GM12864 (cell line): Measurements from ENCODE around the gene FZD4.
"Not testable (repeated sequence)": the region's sequence is repeated elsewhere in the genome, so short reads cannot be mapped to it uniquely, and the experiment has no call there.

Experiments used
- DNase-seq: peaks from one replicate; pipeline ENCODE4 v3.0.0-alpha.2; 2011; ENCODE audit warnings: low read depth
- H3K4me3 ChIP-seq: 2 replicates; pipeline ENCODE4 v1.5.1; 2011; ENCODE audit warnings: mild to moderate bottlenecking, low read depth, low read length, control low read depth
- TF ChIP-seq, protein P1 (sequence below): IDR thresholded peaks from 2 replicates; pipeline ENCODE4 v1.5.1; 2011; ENCODE audit warnings: low read depth, mild to moderate bottlenecking, moderate library complexity, low read length, control low read depth, inconsistent platforms; ENCODE audit errors: missing control alignments

Gene FZD4

DNA sequence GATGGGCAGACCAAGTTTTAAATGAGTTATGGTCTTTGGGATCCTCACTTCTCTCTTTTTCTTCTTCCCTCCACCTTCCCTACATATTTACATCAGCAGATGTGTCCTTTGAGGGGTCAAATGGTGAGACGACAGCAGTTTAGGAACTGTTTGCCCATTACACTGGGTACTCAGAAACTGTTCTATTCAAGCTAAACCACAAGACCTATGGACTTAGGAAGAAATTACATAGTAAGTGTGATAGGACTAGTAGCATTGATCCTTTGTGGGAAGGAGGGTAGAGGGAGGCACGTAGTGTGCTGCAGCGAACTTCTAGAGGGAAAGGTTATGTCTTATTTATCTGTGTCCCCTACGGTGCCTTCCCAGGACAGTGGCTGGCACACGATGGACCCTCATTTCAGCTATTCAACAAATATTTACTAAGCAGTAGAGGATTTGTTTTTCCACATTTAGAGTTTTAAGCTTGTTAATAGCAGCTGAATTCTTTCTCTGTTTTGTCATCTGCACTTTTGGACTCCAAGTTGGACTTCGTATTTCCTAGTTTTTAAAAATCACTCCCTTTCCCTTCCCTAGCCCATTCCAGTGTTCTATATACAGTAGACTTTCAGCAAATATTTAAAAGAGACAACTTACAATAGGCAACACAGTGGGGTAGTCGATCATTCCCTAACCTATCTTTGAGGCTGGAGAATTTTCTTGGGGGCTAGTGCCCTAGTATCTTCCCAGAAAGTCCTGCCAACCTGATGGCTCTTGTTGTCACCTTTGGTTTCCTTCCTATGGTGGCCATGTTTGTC, 13.9 kb downstream of the FZD4 start:
- H3K4me3 ChIP-seq, result no peak overlapping the region
- DNase-seq, result no peak
- TF ChIP-seq, protein P1, sequence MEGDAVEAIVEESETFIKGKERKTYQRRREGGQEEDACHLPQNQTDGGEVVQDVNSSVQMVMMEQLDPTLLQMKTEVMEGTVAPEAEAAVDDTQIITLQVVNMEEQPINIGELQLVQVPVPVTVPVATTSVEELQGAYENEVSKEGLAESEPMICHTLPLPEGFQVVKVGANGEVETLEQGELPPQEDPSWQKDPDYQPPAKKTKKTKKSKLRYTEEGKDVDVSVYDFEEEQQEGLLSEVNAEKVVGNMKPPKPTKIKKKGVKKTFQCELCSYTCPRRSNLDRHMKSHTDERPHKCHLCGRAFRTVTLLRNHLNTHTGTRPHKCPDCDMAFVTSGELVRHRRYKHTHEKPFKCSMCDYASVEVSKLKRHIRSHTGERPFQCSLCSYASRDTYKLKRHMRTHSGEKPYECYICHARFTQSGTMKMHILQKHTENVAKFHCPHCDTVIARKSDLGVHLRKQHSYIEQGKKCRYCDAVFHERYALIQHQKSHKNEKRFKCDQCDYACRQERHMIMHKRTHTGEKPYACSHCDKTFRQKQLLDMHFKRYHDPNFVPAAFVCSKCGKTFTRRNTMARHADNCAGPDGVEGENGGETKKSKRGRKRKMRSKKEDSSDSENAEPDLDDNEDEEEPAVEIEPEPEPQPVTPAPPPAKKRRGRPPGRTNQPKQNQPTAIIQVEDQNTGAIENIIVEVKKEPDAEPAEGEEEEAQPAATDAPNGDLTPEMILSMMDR, result no peak

DNA sequence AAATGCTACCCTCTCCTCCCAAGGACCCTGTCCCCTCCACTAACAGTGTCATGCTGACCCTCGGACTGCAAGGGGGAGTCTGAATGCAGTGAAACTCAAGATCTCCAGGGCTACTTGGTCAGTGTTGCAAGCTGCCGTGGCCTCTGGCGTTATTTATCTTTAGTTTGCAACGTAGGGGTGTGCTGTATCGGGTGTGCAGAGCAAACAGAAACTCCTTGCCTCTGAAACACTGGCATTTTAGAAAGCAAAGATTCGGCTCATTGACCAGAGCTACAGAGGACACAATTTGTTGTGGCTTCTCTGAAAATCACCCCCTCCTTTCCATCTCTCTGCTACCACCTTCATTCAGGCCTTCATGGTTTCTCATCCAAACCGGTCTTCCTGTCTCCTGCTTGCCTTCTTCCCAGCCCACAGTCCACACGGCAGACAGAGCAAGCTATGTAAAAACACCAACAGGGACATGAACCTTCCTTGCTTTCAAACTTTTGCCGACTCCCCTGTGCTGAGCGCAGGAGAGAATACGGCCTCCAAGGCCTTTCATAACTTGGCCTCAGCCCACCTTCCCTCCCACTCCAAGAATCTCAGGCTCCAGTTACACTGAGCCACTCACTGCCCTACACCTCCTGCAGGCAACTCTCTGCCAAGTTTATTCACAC, 14.9 kb downstream of the FZD4 start:
- no peak for DNase-seq
- TF ChIP-seq, protein P1, result no peak
- no peak overlapping the region for H3K4me3 ChIP-seq

DNA sequence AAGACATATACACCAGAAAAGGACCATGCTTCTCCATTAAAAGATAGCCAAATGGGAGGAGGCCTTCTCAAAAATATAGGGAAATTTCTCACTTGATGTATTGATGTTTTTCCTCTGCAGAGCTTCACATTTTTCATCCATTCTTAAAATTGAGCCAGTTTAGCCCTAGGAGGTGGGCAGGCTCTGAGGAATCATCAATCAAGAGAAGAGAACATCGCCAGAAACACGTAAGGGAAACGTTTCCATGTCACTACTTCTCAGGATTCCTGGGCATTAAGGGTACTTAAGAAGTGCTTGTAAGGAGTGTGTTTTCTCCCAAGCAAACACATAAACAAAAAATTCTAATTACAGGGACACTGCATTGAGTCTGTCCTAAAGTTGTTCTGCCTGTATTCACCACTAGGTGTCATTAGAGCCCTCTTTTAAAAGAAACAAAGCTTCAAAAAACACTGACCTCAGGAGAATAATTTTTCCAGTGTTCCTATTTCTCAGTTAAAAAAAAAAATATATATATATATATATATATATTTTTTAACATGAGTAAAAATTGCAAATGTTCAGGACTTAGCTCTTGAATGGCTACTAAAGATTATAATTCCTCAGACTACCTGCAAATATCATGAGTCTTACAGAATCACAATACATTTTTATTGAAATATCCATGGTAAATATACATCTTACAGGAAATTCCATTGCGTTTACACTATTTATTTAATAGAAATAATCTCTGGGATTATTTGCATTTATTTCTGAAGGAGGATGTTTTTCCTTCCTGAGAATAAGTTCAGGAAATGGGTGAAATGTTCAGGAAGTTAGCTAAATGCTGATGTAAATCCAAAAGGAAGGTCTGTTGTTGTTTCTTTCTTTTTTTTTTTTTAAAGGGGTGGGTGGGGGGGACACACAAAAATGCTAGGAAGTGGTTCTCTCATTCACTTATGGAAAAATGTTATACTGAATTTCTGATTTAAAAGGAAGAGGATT, 16.0 kb downstream of the FZD4 start:
- H3K4me3 ChIP-seq, result no peak overlapping the region
- peak; percentile 21 for DNase-seq
- TF ChIP-seq, protein P1, result peak; percentile 66

DNA sequence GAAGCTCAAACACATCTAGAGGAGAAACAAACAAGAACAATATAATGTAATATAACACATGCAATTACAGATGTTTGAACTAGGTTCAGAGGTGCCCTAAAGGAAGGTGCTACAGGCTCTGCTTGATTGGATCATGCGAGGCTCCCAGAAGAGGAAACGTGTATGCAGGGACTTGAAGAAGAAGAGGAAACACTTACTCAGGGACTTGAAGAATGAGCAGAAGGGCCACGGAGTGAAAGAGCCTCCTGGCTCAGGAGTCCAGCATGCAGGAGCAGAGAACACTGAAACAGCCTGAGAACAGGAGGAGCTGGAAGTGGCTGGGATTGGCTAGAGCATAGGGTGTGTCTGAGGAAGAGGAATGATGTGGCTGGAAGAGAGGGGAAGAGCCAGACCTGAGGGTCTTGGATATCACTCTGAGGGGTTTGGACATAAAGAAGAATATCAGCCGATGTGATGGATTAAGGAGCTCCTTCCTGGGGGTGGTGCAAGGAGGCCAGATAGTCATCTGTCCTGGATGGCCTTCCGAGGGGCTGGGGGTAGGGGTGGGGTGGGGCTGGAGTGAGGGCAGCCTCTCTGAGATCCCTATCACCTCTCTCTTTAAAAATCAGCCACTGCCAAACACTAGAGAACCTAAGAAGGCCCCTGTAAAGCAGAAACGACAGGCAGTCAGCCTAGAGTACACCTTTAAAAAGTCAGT, 16.8 kb downstream of the FZD4 start:
- DNase-seq, result no peak
- no peak overlapping the region for H3K4me3 ChIP-seq

DNA sequence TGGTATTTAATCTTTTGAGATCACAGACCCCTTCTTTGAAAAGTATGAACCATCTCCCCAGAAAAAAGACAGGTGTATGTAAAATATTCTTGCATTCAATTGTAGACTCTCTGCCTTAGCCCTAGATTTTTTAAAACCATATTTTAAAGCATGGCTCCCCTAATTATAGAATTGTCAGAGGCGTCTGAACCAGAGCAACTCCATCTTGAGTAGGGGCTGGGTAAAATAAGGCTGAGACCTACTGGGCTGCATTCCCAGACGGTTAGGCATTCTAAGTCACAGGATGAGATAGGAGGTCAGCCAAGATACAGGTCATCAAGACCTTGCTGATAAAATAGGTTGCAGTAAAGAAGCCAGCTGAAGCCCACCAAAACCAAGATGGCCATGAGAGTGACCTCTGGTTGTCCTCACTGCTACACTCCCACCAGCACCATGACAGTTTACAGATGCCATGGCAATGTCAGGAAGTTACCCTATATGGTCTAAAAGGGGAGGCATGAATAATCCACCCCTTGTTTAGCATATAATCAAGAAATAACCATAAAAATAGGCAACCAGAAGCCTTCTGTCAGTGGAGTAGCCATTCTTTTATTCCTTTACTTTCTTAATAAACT, 17.9 kb downstream of the FZD4 start:
- H3K4me3 ChIP-seq, DNase-seq: not testable (repeated sequence)

More for the DNA sequence above, 16.8 kb downstream of the FZD4 start:
- TF ChIP-seq, protein P1, result no peak

DNA sequence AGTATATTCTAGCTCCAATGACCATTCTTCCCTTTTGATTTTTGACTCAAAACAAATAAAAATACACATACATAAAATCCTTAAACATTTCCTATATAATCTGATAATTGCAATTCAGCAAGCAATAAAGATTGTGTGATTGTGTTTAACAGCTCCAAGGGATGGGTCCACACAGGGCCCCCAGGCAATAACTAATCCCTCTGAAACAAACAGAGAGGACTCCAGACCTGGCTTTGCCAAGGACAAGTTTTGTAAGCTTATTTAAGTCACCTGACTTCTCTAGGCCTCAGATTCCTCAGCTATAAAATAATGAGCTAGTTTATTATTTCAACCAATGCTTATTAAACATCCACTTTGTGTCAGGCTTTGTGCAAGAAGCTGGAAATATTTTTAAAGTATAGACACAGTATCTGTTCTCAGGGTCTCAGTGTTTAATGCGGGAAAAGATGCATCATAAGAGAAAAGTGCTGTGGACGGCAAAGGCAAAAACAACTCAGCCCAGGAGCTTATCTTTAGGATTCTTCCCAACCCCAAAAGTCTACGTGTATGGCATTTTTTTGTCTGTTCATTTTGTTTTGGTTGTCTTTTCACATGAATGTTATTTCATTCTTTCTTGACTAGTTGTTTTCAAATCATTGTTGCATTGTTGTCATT, 20.1 kb downstream of the FZD4 start:
- DNase-seq, result no peak
- no peak overlapping the region for H3K4me3 ChIP-seq
- TF ChIP-seq, protein P1, result no peak
